HFF-Myc (cell line): ENCODE data around the gene CAMK2A.

ENCODE experiments used
- DNase-seq: peaks from one replicate; pipeline ENCODE4 v3.0.0-alpha.2; 2011; ENCODE audit warnings: low read depth; ENCODE audit errors: extremely low read depth
- H3K4me3 ChIP-seq: replicated peaks from 2 replicates; pipeline ENCODE4 v1.5.1; 2011; ENCODE audit warnings: low read depth, mild to moderate bottlenecking, control low read depth, low read length
- TF ChIP-seq, protein P1 (sequence below): IDR thresholded peaks from 2 replicates; pipeline ENCODE4 v1.5.1; 2012; ENCODE audit warnings: mild to moderate bottlenecking, low read depth, low read length, control low read depth; ENCODE audit errors: missing control alignments

Gene CAMK2A

DNA sequence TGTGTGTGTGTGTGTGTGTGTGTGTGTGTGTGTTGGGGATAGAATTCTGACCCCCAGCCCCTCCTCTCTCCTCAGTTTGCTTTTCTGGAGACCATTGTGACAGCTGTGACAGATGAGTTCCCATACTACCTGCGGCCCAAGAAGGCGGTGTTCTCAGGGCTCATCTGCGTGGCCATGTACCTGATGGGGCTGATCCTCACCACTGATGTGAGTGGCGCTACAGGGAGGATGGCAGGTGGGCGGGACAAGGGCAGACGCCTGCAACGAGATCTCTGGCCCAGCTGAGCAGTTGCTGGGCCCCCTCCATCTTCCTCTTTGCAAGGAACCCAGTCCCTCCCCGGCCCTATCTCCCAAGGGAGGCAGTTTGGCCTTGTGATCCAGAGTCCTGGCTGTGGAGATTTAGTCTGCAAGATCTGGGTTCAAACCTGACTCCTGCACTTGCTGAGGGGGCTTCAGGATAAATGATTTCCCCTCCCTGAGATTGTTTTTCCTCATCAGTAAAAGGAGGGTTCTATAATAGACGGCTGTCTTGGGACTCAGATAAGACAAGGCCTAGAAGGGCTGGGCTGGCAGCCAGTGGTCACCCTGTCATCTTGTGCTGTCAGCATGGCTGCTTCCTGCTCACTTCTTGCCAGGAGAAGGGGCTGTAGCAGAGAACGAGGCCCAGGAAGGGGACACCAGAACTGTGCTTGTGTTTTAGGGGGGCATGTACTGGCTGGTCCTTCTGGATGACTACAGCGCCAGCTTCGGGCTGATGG, 85.6 kb downstream of the CAMK2A start:
- H3K4me3 ChIP-seq, result no peak overlapping the region
- no peak for DNase-seq
- TF ChIP-seq, protein P1, sequence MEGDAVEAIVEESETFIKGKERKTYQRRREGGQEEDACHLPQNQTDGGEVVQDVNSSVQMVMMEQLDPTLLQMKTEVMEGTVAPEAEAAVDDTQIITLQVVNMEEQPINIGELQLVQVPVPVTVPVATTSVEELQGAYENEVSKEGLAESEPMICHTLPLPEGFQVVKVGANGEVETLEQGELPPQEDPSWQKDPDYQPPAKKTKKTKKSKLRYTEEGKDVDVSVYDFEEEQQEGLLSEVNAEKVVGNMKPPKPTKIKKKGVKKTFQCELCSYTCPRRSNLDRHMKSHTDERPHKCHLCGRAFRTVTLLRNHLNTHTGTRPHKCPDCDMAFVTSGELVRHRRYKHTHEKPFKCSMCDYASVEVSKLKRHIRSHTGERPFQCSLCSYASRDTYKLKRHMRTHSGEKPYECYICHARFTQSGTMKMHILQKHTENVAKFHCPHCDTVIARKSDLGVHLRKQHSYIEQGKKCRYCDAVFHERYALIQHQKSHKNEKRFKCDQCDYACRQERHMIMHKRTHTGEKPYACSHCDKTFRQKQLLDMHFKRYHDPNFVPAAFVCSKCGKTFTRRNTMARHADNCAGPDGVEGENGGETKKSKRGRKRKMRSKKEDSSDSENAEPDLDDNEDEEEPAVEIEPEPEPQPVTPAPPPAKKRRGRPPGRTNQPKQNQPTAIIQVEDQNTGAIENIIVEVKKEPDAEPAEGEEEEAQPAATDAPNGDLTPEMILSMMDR, result no peak

DNA sequence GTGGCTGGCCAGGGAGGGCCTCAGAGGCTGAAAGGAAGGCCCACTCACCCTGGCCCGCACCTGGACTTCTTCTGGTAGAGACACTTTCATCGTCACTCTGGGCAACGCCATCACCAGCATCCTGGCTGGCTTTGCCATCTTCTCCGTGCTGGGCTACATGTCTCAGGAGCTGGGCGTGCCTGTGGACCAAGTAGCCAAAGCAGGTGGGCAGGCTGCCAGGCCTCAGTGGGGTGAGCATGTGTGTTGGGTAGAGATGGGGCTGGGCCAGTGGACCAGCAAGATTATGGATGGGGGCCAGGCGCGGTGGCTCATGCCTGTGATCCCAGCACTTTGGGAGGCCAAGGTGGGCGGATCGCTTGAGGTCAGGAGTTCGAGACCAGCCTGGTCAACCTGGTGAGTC, 87.1 kb downstream of the CAMK2A start:
- DNase-seq, result no peak
- no peak overlapping the region for H3K4me3 ChIP-seq
- TF ChIP-seq, protein P1, result no peak

- no peak overlapping the region for H3K4me3 ChIP-seq
- TF ChIP-seq, protein P1, result no peak
Measured at GRCh38 chr5:150197476-150197875, 92.1 kb downstream of the CAMK2A start.

DNA sequence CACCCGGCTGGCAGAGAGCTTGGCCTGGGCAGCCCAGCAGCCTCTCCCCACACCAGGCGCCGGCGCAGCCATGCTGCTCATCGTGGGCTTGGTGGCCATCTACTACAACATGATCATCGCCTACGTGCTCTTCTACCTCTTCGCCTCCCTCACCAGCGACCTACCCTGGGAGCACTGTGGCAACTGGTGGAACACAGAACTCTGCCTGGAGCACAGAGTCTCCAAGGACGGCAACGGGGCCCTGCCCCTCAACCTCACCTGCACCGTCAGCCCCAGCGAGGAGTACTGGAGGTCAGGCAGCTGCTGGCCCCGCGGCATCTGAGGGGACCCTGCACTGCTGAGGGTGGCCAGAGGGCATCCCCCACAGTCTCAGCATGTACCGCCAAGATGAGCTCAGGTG, 92.6 kb downstream of the CAMK2A start:
- DNase-seq, result no peak
- TF ChIP-seq, protein P1, result no peak
- H3K4me3 ChIP-seq, result no peak overlapping the region

More at GRCh38 chr5:150197476-150197875, 92.1 kb downstream of the CAMK2A start:
- DNase-seq, result no peak

DNA sequence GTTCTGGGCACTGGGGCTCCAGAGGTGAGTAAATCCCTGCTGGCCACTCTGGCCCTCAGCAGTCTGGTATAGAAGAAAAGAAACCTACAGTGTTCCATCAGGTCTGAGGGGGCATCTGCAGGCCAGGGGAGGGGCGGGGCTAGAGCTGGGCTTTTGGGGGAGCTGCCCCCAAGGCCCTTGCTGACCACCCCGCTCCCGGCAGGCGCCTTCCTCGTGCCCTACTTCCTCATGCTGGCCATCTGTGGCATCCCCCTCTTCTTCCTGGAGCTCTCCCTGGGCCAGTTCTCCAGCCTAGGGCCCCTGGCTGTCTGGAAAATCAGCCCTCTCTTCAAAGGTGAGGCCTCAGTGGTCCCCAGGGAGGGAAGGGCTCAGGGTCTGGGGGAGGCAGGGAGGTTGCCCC, 93.1 kb downstream of the CAMK2A start:
- H3K4me3 ChIP-seq, result no peak overlapping the region
- DNase-seq, result no peak
- TF ChIP-seq, protein P1, result no peak

GRCh38 chr5:150195736-150196485, 93.7 kb downstream of the CAMK2A start:
- H3K4me3 ChIP-seq, result no peak overlapping the region
- DNase-seq, result no peak
- TF ChIP-seq, protein P1, result no peak
